Measurements from ENCODE around the gene FBXW9.

- TF ChIP-seq CTCF (IDR thresholded peaks at IDR 0.05) (no peak), POLR2A (IDR thresholded peaks at IDR 0.05) (no peak)
Measured at GRCh38 chr19:12656899-12657571, 39.4 kb downstream of the FBXW9 start.
